Measurements from ENCODE around the gene ZIC4.

GRCh38 chr3:147397875-147398812 is 8.2 kb downstream of the ZIC4 start:
- TF ChIP-seq SMC3 (IDR thresholded peaks at IDR 0.05; ENCODE audit: low read depth, low read length), result no peak
- TF ChIP-seq CTCF (conservative IDR thresholded peaks at IDR 0.05; ENCODE audit: low read depth, low read length), result no peak
- no peak for TF ChIP-seq MAFK (IDR thresholded peaks at IDR 0.05; ENCODE audit: low read depth, low read length)
- no peak for TF ChIP-seq MXI1 (IDR thresholded peaks at IDR 0.05; ENCODE audit: borderline replicate concordance, low read depth, low read length)
- TF ChIP-seq POLR2A (IDR thresholded peaks at IDR 0.05; ENCODE audit: low read depth, low read length), result no peak
- no peak for TF ChIP-seq MAZ (IDR thresholded peaks at IDR 0.05; ENCODE audit: borderline replicate concordance, low read depth, low read length)
- TF ChIP-seq BHLHE40 (IDR thresholded peaks at IDR 0.05; ENCODE audit: low read depth, low read length), result no peak
- no peak for TF ChIP-seq USF2 (IDR thresholded peaks at IDR 0.05; ENCODE audit: low read depth, low read length)
